H9 (cell line): ENCODE data around the gene PLXNA2. TPM values are rescaled to one million over a fixed set of nuclear protein-coding genes. Genes with fewer than 3 reads are reported as not detected.

Experiments
- DNase-seq: peaks from one replicate; pipeline ENCODE4 v3.0.0-alpha.2; 2017
- H2AFZ ChIP-seq: one replicate; pipeline ENCODE4 v1.6.1; 2013; ENCODE audit warnings: mild to moderate bottlenecking, low read length, control low read depth, moderate library complexity
- H2AK5ac ChIP-seq: 2 replicates; pipeline ENCODE4 v1.6.1; 2013; ENCODE audit warnings: low read length, control low read depth, mixed read lengths; ENCODE audit not compliant: insufficient read length
- H2BK120ac ChIP-seq: one replicate; pipeline ENCODE4 v1.6.1; 2013; ENCODE audit warnings: low read depth, mild to moderate bottlenecking, low read length, control low read depth, inconsistent platforms; ENCODE audit not compliant: poor library complexity, severe bottlenecking
- H2BK12ac ChIP-seq: 2 replicates; pipeline ENCODE4 v1.6.1; 2013; ENCODE audit warnings: low read length, control low read depth, mixed read lengths, low read depth; ENCODE audit not compliant: insufficient read length
- H2BK15ac ChIP-seq: 2 replicates; pipeline ENCODE4 v1.6.1; 2013; ENCODE audit warnings: low read depth, low read length, control low read depth
- H2BK20ac ChIP-seq: one replicate; pipeline ENCODE4 v1.6.1; 2013; ENCODE audit warnings: low read depth, mild to moderate bottlenecking, low read length, control low read depth, inconsistent platforms; ENCODE audit not compliant: poor library complexity, severe bottlenecking
- H2BK5ac ChIP-seq: 2 replicates; pipeline ENCODE4 v1.6.1; 2013; ENCODE audit warnings: low read length, control low read depth, mixed read lengths; ENCODE audit not compliant: insufficient read length
- H3K14ac ChIP-seq: 2 replicates; pipeline ENCODE4 v1.6.1; 2013; ENCODE audit warnings: low read length, control low read depth; ENCODE audit not compliant: insufficient read depth
- H3K18ac ChIP-seq: 2 replicates; pipeline ENCODE4 v1.6.1; 2013; ENCODE audit warnings: low read depth, mild to moderate bottlenecking, mixed read lengths, low read length, control low read depth; ENCODE audit not compliant: insufficient read length
- H3K23ac ChIP-seq: 2 replicates; pipeline ENCODE4 v1.6.1; 2013; ENCODE audit warnings: low read length, control low read depth, mixed read lengths, low read depth; ENCODE audit not compliant: insufficient read length
- H3K23me2 ChIP-seq: 2 replicates; pipeline ENCODE4 v1.6.1; 2013; ENCODE audit warnings: low read depth, mild to moderate bottlenecking, mixed read lengths, low read length, control low read depth; ENCODE audit not compliant: insufficient read length, poor library complexity, severe bottlenecking
- H3K27ac ChIP-seq: 2 replicates; pipeline ENCODE4 v1.5.1; 2013; ENCODE audit warnings: low read length, control low read depth, mixed read lengths, low read depth; ENCODE audit not compliant: insufficient read length
- H3K27me3 ChIP-seq: 2 replicates; pipeline ENCODE4 v1.6.1; 2013; ENCODE audit warnings: low read length, control low read depth, inconsistent platforms; ENCODE audit not compliant: insufficient read depth
- H3K4ac ChIP-seq: 2 replicates; pipeline ENCODE4 v1.6.1; 2013; ENCODE audit warnings: low read depth, mild to moderate bottlenecking, control low read depth, inconsistent platforms, low read length, moderate library complexity
- H3K4me1 ChIP-seq: 2 replicates; pipeline ENCODE4 v1.6.1; 2013; ENCODE audit warnings: low read length, control low read depth, inconsistent platforms; ENCODE audit not compliant: insufficient read depth
- H3K4me2 ChIP-seq: 2 replicates; pipeline ENCODE4 v1.6.1; 2013; ENCODE audit warnings: low read length, control low read depth, mixed read lengths; ENCODE audit not compliant: insufficient read length, insufficient read depth
- H3K56ac ChIP-seq: 2 replicates; pipeline ENCODE4 v1.6.1; 2013; ENCODE audit warnings: low read depth, mild to moderate bottlenecking, mixed read lengths, low read length, control low read depth; ENCODE audit not compliant: insufficient read length
- H3K79me1 ChIP-seq: 2 replicates; pipeline ENCODE4 v1.6.1; 2013; ENCODE audit warnings: low read depth, mild to moderate bottlenecking, moderate library complexity, low read length, control low read depth, inconsistent platforms; ENCODE audit not compliant: insufficient read depth, poor library complexity, severe bottlenecking
- H3K79me2 ChIP-seq: 2 replicates; pipeline ENCODE4 v1.6.1; 2013; ENCODE audit warnings: low read length, control low read depth, inconsistent platforms; ENCODE audit not compliant: insufficient read depth
- H3K9ac ChIP-seq: 2 replicates; pipeline ENCODE4 v1.6.1; 2013; ENCODE audit warnings: low read length, control low read depth, mixed read lengths; ENCODE audit not compliant: insufficient read length; ENCODE audit errors: extremely low read depth
- H3K9me3 ChIP-seq: one replicate; pipeline ENCODE4 v1.6.1; 2013; ENCODE audit warnings: low read depth, low read length, inconsistent platforms; ENCODE audit not compliant: control insufficient read depth
- H3T11ph ChIP-seq: one replicate; pipeline ENCODE4 v1.6.1; 2013; ENCODE audit warnings: mild to moderate bottlenecking, low read length, control low read depth, inconsistent platforms
- H4K20me1 ChIP-seq: one replicate; pipeline ENCODE4 v1.6.1; 2013; ENCODE audit not compliant: control insufficient read depth, insufficient read length, insufficient read depth
- H4K5ac ChIP-seq: 2 replicates; pipeline ENCODE4 v1.6.1; 2013; ENCODE audit warnings: low read depth, mild to moderate bottlenecking, mixed read lengths, low read length, control low read depth; ENCODE audit not compliant: insufficient read length
- H4K8ac ChIP-seq: replicated peaks from 2 replicates; pipeline ENCODE4 v1.6.1; 2013; ENCODE audit warnings: low read length, control low read depth, mixed read lengths, low read depth; ENCODE audit not compliant: insufficient read length
- H4K91ac ChIP-seq: 2 replicates; pipeline ENCODE4 v1.6.1; 2013; ENCODE audit warnings: low read depth, mild to moderate bottlenecking, moderate library complexity, mixed read lengths, low read length, control low read depth; ENCODE audit not compliant: insufficient read length
- H3K27ac Mint-ChIP-seq, 3 experiments: 2 replicates in 2 of 3; 3 replicates in 1 of 3; pipeline ENCODE4 v1.8.0; 2020 to 2021; ENCODE audit warnings: mixed read lengths in 3 of 3, mild to moderate bottlenecking in 1 of 3, moderate library complexity in 1 of 3
- H3K27me3 Mint-ChIP-seq: 2 replicates; pipeline ENCODE4 v1.8.0; 2021; ENCODE audit warnings: low read depth, mild to moderate bottlenecking, moderate library complexity, mixed read lengths
- H3K36me3 Mint-ChIP-seq, 3 experiments: 2 replicates in 2 of 3; 3 replicates in 1 of 3; pipeline ENCODE4 v1.8.0; 2020 to 2021; ENCODE audit warnings: low read depth in 3 of 3, mixed read lengths in 3 of 3; ENCODE audit not compliant: insufficient read depth in 1 of 3
- H3K4me1 Mint-ChIP-seq, 2 experiments: 2 replicates each; pipeline ENCODE4 v1.8.0; 2020; ENCODE audit warnings: mixed read lengths in 2 of 2
- H3K4me3 Mint-ChIP-seq, 2 experiments: 2 replicates in 1 of 2; 3 replicates in 1 of 2; pipeline ENCODE4 v1.8.0; 2020 to 2021; ENCODE audit warnings: mild to moderate bottlenecking in 2 of 2, mixed read lengths in 2 of 2, moderate library complexity in 1 of 2
- H3K9me3 Mint-ChIP-seq, 2 experiments: 2 replicates in 1 of 2; 3 replicates in 1 of 2; pipeline ENCODE4 v1.8.0; 2020; ENCODE audit warnings: mild to moderate bottlenecking in 2 of 2, mixed read lengths in 2 of 2, moderate library complexity in 1 of 2
- CTCF ChIP-seq: fragments of 200-600 bp; sonication (generic); conservative IDR thresholded peaks from 3 replicates; pipeline ENCODE4 v1.8.0; 2021; ENCODE audit warnings: antibody characterized with exemption, mild to moderate bottlenecking
- WGBS: extraction: QIAGEN DNeasy Blood & Tissue Kit; methylation state at CpG from one replicate; pipeline ENCODE4 v1.1.7; 2013; ENCODE audit warnings: missing lambda C conversion rate, low lambda C conversion rate, mixed read lengths; ENCODE audit not compliant: insufficient read length; ENCODE audit errors: extremely low coverage; 5-methylcytosine and 5-hydroxymethylcytosine counted together
- total RNA-seq: library from RNA; stranded (reverse); gene quantifications from 2 replicates; pipeline ENCODE4 v1.2.1, GENCODE V29; 2021

Gene PLXNA2
- total RNA-seq, 1 experiment from 2014 or later: 0.57 TPM

- DNase-seq: no peak
- H3K36me3 Mint-ChIP-seq: no peaks in the 10 kb centered on the region
- no peak overlapping the region for H2BK120ac ChIP-seq
- H3K27me3 ChIP-seq: no peaks in the 10 kb centered on the region; the same call in 1 of the 2 replicates
- peaks cover 25 to 29% of the 10 kb centered on the region in 2 experiments for H3K4me1 Mint-ChIP-seq
- no peak overlapping the region for H3K4ac ChIP-seq
- no peak overlapping the region for H2AK5ac ChIP-seq
- no peaks in the 10 kb centered on the region; a peak in 1 of 5 replicates for H3K9me3 Mint-ChIP-seq
- H3K27me3 Mint-ChIP-seq: peaks cover 60% of the 10 kb centered on the region
- no peak overlapping the region for H4K91ac ChIP-seq
- no CpG with 5 or more reads among the region's 5 CpGs for WGBS
- no peak overlapping the region for H2BK5ac ChIP-seq
- H2BK20ac ChIP-seq: no peak overlapping the region
- H3K4me3 Mint-ChIP-seq: no peak overlapping the region
- no peak overlapping the region for H3K23ac ChIP-seq
- no peak overlapping the region for H4K8ac ChIP-seq
- no peaks in the 10 kb centered on the region for H3K79me2 ChIP-seq
- no peaks in the 10 kb centered on the region for H3K79me1 ChIP-seq
- no peak overlapping the region for H3K4me2 ChIP-seq
- no peak overlapping the region for H4K5ac ChIP-seq
- H3K9ac ChIP-seq: no peak overlapping the region
- H3K56ac ChIP-seq: no peak overlapping the region
- H3K4me1 ChIP-seq: no peaks in the 10 kb centered on the region; the same call in 1 of the 2 replicates
- H4K20me1 ChIP-seq: no peaks in the 10 kb centered on the region
- H2BK12ac ChIP-seq: no peak overlapping the region
- no peak overlapping the region for H2BK15ac ChIP-seq
- H3K27ac Mint-ChIP-seq: no peak overlapping the region
- no peak overlapping the region for H3T11ph ChIP-seq
- peaks cover 8% of the 10 kb centered on the region for H3K23me2 ChIP-seq
- TF ChIP-seq CTCF: no peak
- no peak overlapping the region for H3K18ac ChIP-seq
- H3K14ac ChIP-seq: no peak overlapping the region
- H3K9me3 ChIP-seq: no peaks in the 10 kb centered on the region
- no peak overlapping the region for H3K27ac ChIP-seq
- no peak overlapping the region for H2AFZ ChIP-seq
Observed at GRCh38 chr1:208248991-208249696, 5.0 kb upstream of the PLXNA2 start.
